Suprapubic skin (tissue), 3 donors: ENCODE data around the gene BSND.

ENCODE experiments used
- CTCF ChIP-seq, 2 donors: fragments of 200-600 bp in 1 of 2; fragments of 450-650 bp in 1 of 2; sonication (generic) in 1 of 2; IDR thresholded peaks; one replicate each; pipeline ENCODE4 v1.5.1; 2016 to 2019; ENCODE audit warnings: antibody characterized with exemption in 2 of 2, mild to moderate bottlenecking in 1 of 2, moderate library complexity in 1 of 2
- POLR2AphosphoS5 ChIP-seq, 3 donors: sonication (generic); formaldehyde crosslinking; IDR thresholded peaks; one replicate each; pipeline ENCODE4 v1.6.1; 2017; ENCODE audit warnings: antibody characterized with exemption in 3 of 3

- TF ChIP-seq POLR2AphosphoS5 (IDR thresholded peaks at IDR 0.05) (no peak), CTCF (IDR thresholded peaks at IDR 0.05) (no peak)
Observed at GRCh38 chr1:55051621-55052020, 52.9 kb downstream of the BSND start.
